HL-60 (cell line): ENCODE measurements around the gene ARHGEF7.

ENCODE experiments used
- DNase-seq, 2 experiments: peaks; one replicate each; pipeline ENCODE4 v3.0.0-alpha.2; 2010 to 2020; ENCODE audit warnings: low read depth in 1 of 2, low spot score in 1 of 2
- H3K27ac ChIP-seq: fragments of 250-450 bp; sonication (Bioruptor Pico); replicated peaks from 2 replicates; pipeline ENCODE4 v1.5.1; 2020; ENCODE audit warnings: mild to moderate bottlenecking, moderate library complexity
- H3K27me3 ChIP-seq: fragments of 250-450 bp; sonication (Bioruptor Pico); 2 replicates; pipeline ENCODE4 v1.5.1; 2021; ENCODE audit warnings: mild to moderate bottlenecking, moderate library complexity; ENCODE audit not compliant: insufficient read depth, poor library complexity, severe bottlenecking
- H3K4me3 ChIP-seq: replicated peaks from 2 replicates; pipeline ENCODE4 v1.5.1; 2011; ENCODE audit warnings: mild to moderate bottlenecking, control low read depth, low read length; ENCODE audit not compliant: insufficient read depth
- CTCF ChIP-seq: IDR thresholded peaks from one replicate; pipeline ENCODE4 v1.5.1; 2011; ENCODE audit warnings: low read length, control low read depth, inconsistent platforms; ENCODE audit not compliant: insufficient read depth
- GABPA ChIP-seq: IDR thresholded peaks from 2 replicates; pipeline ENCODE4 v1.6.1; 2012; ENCODE audit warnings: low read depth
- POLR2AphosphoS5 ChIP-seq: IDR thresholded peaks from 2 replicates; pipeline ENCODE4 v1.6.1; 2012; ENCODE audit warnings: low read depth
- SPI1 ChIP-seq: IDR thresholded peaks from 2 replicates; pipeline ENCODE4 v1.6.1; 2012; ENCODE audit warnings: low read depth, mild to moderate bottlenecking, borderline replicate concordance
- TF ChIP-seq, protein P1 (sequence below): IDR thresholded peaks from 2 replicates; pipeline ENCODE4 v1.6.1; 2012; ENCODE audit warnings: low read depth; ENCODE audit not compliant: insufficient replicate concordance

Gene ARHGEF7

GRCh38 chr13:111304603-111305289 is 189.6 kb downstream of the ARHGEF7 start:
- DNase-seq = no peak
- no peak overlapping the region for H3K4me3 ChIP-seq
- no peak overlapping the region for H3K27ac ChIP-seq
- H3K27me3 ChIP-seq = no peaks in the 10 kb centered on the region
- no peak for TF ChIP-seq SPI1
- no peak for TF ChIP-seq POLR2AphosphoS5
- TF ChIP-seq, protein P1, sequence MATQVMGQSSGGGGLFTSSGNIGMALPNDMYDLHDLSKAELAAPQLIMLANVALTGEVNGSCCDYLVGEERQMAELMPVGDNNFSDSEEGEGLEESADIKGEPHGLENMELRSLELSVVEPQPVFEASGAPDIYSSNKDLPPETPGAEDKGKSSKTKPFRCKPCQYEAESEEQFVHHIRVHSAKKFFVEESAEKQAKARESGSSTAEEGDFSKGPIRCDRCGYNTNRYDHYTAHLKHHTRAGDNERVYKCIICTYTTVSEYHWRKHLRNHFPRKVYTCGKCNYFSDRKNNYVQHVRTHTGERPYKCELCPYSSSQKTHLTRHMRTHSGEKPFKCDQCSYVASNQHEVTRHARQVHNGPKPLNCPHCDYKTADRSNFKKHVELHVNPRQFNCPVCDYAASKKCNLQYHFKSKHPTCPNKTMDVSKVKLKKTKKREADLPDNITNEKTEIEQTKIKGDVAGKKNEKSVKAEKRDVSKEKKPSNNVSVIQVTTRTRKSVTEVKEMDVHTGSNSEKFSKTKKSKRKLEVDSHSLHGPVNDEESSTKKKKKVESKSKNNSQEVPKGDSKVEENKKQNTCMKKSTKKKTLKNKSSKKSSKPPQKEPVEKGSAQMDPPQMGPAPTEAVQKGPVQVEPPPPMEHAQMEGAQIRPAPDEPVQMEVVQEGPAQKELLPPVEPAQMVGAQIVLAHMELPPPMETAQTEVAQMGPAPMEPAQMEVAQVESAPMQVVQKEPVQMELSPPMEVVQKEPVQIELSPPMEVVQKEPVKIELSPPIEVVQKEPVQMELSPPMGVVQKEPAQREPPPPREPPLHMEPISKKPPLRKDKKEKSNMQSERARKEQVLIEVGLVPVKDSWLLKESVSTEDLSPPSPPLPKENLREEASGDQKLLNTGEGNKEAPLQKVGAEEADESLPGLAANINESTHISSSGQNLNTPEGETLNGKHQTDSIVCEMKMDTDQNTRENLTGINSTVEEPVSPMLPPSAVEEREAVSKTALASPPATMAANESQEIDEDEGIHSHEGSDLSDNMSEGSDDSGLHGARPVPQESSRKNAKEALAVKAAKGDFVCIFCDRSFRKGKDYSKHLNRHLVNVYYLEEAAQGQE = no peak
- TF ChIP-seq CTCF = no peak
- TF ChIP-seq GABPA = no peak

DNA sequence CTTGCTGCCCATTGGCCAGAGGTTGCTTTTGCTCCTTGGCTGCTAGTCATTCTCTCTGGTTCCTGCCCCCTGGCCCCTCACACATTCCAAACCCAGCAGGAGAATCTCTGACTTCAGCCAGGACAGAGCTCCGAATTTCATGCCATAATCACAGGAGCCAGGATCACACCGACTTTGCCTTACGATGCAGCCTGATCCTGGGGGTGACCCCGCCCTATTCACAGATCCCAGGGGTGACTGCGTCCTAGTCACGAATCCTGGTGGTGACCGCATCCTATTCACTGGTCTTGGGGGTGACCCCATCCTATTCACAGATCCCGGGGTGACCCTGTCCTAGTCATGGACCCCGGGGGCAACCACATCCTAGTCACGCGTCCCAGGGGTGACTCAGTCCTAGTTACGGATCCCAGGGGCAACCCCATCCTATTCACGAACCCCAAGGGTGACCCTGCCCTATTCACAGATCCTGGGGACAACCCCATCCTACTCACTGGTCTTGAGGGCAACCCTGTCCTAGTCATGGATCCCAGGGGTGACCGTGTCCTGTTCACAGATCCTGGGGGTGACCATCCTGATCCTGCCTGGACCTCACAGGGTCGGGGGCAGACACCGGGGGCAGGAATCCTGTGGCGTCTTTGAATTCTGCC is 198.0 kb downstream of the ARHGEF7 start:
- no peak overlapping the region for H3K4me3 ChIP-seq
- TF ChIP-seq GABPA = no peak
- TF ChIP-seq, protein P1 = no peak
- TF ChIP-seq POLR2AphosphoS5 = no peak
- no peak for TF ChIP-seq SPI1
- no peak for TF ChIP-seq CTCF
- DNase-seq = no peak
- H3K27me3 ChIP-seq = no peaks in the 10 kb centered on the region
- H3K27ac ChIP-seq = no peak overlapping the region

GRCh38 chr13:111313911-111314425 is 198.9 kb downstream of the ARHGEF7 start:
- H3K27me3 ChIP-seq = no peaks in the 10 kb centered on the region
- H3K27ac ChIP-seq = no peak overlapping the region
- no peak overlapping the region for H3K4me3 ChIP-seq
- TF ChIP-seq CTCF (no peak), GABPA (no peak), POLR2AphosphoS5 (no peak), SPI1 (no peak)
- TF ChIP-seq, protein P1 = no peak
- no peak for DNase-seq
